D721Med (cell line): Measurements from ENCODE around the gene WDR1.

ENCODE experiments used
- DNase-seq: peaks from one replicate; pipeline ENCODE4 v3.0.0; 2011; ENCODE audit warnings: low spot score; ENCODE audit not compliant: insufficient read length
- FAIRE-seq: peaks from 2 replicates; lab custom pipeline; 2011; peaks lifted over from hg19 to GRCh38; lab: Jason Lieb, UNC
- CTCF ChIP-seq: IDR thresholded peaks from 2 replicates; pipeline ENCODE4 v1.5.1; 2012; ENCODE audit warnings: mild to moderate bottlenecking, control low read depth; ENCODE audit not compliant: insufficient read depth; ENCODE audit errors: missing control alignments

WDR1 gene

GRCh38 chr4:10074076-10074766 lies 42.4 kb downstream of the WDR1 start:
- DNase-seq, result no peak
- no peak for TF ChIP-seq CTCF
- no peak for FAIRE-seq

- FAIRE-seq (no peak), DNase-seq (no peak)
- TF ChIP-seq CTCF, result no peak
Observed at GRCh38 chr4:10072420-10073017, 44.1 kb downstream of the WDR1 start.

GRCh38 chr4:10069075-10069642 lies 47.4 kb downstream of the WDR1 start:
- DNase-seq (no peak), FAIRE-seq (no peak)

GRCh38 chr4:10066670-10067651 lies 49.6 kb downstream of the WDR1 start:
- FAIRE-seq (no peak), DNase-seq (no peak)
- TF ChIP-seq CTCF, result no peak

More at GRCh38 chr4:10069075-10069642, 47.4 kb downstream of the WDR1 start:
- no peak for TF ChIP-seq CTCF

GRCh38 chr4:10066206-10066605 lies 50.4 kb downstream of the WDR1 start:
- DNase-seq, result no peak
- no peak for TF ChIP-seq CTCF
- FAIRE-seq, result no peak

GRCh38 chr4:10063544-10064300 lies 52.9 kb downstream of the WDR1 start:
- no peak for FAIRE-seq
- no peak for DNase-seq

More at GRCh38 chr4:10063544-10064300, 52.9 kb downstream of the WDR1 start:
- TF ChIP-seq CTCF, result peak; percentile 67
